Hindlimb muscle (tissue), 1 donor: Measurements from ENCODE around the gene NSF. TPM values are rescaled to one million over a fixed set of nuclear protein-coding genes. Genes with fewer than 3 reads are reported as not detected.
A peak's percentile ranks its signal among the peaks of the same experiment; 100 is the strongest.
"Not testable (repeated sequence)": the region's sequence is repeated elsewhere in the genome, so short reads cannot be mapped to it uniquely, and the experiment has no call there.

Experiments used
- DNase-seq: peaks from one replicate; pipeline ENCODE4 v3.0.0-alpha.2; 2013
- polyA plus RNA-seq: library from polyadenylated mRNA; unstranded; fragments of 120-200 nt; gene quantifications from one replicate; pipeline ENCODE4 v1.2.1, GENCODE V29; 2013; ENCODE audit not compliant: insufficient read length

Gene NSF
- polyA plus RNA-seq, 1 donor, result 17.3 TPM

DNA sequence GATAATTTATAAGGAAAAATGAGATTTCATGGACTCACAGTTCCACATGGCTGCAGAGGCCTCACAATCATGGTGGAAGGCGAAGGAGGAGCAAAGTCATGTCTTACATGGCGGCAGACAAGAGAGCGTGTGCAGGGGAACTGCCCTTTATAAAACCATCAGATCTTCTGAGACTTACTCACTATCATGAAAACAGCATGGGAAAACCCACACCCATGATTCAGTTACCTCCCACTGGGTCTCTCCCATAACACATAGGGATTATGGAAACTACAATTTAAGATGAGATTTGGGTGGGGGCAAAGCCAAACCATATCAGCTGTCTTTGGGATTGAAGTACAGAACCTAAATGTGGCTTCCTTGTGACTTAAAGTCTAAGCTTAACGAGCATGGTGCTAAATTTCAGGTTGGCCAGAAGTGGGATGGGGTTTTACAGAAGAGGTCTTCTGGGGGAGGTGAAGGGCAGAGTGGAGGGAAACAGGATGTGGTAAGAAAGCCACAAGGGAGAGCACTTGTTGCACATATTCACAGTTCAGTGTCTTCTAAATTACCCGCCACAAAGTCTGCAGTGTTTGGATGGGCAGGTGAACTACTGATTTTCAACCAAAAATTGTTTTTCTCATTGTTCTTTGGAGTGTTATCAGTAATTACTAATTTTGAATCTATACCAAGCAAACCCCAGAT lies 38.4 kb downstream of the NSF start:
- DNase-seq, result not testable (repeated sequence)

GRCh38 chr17:46632146-46632545 lies 41.7 kb downstream of the NSF start:
- not testable (repeated sequence) for DNase-seq

DNA sequence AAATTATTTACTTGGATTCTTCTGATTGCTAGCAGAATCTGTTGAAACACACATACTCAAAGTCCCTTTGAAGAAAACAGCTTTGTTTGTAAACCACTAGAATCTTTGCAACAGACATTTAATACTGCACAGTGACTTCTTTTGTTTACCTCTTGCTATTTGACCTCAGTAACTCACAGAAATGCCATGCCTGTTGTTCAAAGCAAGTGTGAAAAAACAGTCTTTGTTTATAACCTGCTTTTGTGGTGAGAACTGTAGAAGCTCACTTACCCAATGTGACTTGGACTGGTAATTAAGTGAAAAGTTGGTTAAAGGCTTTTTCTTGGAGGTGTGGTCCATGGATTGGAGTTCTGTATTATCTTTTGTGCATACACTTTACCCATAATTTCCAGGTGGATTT lies 44.4 kb downstream of the NSF start:
- DNase-seq, result not testable (repeated sequence)

DNA sequence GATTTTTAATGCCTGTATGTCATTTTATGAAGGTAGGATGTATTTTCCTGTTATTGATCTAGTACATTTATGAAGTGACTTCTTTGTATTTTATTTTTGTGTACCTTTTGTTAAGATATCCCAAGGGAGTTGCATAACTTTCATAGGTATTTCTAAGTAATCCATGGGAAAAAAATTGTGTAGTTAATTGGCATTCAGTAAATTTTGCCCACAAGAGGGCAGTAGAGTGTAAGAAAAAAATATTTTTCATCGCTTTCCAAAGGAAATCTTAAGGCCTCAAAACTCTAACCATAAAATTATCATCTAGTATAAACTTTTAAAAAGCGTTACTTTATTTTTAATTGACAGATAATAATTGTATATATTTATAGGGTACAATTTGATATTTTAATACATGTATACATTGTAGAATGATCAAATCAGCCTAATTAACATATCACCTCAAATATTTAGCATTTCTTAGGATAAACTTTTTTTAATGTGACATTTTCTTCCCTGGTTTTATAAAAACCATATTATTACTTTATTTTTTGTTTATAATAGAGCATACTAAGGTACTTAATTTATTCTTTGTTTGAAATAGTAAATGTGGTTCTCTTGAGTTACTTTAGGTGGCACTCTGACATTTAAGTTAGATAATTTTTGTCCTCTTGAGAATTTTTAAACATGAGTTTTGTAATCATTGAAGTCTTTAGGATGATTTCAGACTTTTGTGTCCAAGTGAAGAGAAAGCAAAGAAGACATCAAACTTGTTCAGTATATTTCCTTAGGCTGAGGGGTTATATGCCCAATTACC lies 51.6 kb downstream of the NSF start:
- DNase-seq, result not testable (repeated sequence)

- not testable (repeated sequence) for DNase-seq
These were observed 56.8 kb downstream of the NSF start for GRCh38 chr17:46647251-46647650.

GRCh38 chr17:46647688-46648278 lies 57.3 kb downstream of the NSF start:
- DNase-seq, result not testable (repeated sequence)

DNA sequence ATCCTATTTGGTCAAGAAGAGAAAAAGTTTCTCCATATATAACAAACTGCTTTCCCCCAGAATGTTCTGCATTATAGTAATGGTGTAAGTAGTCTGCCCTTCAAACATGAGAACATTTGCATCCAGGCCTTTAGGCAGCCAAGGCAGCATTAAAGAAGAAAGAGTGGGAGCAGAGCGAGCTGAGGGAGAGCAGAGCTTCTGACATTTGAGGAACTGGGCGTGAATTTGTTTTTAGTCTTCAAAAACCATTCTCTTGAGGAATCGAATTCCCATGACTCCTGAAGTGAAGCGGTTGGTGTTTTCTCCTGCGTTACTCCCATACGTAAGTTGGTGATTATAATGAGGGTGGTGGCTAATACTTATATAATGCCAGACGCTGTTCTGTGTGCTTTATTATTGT lies 58.8 kb downstream of the NSF start:
- DNase-seq, result not testable (repeated sequence)

- DNase-seq, result not testable (repeated sequence)
These were observed 61.7 kb downstream of the NSF start for GRCh38 chr17:46652024-46652643.

DNA sequence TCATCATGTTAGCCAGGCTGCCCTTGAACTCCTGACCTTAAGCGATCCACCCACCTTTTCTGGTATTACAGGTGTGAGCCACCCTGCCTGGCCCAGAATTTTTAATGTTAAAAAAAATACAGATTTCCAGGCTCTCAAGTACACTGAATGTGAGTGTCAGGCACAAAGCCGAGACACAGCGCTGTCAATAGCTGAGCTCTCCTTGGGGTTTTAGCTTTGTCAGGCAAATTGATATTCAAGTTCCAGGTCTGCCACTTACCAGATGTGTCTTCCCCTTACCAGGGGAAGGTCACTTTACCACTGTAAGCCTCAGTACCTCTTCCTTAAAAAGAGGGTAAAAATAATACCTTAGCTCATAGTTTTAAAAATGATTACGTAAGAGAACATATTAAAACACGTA lies 67.8 kb downstream of the NSF start:
- DNase-seq, result not testable (repeated sequence)

DNA sequence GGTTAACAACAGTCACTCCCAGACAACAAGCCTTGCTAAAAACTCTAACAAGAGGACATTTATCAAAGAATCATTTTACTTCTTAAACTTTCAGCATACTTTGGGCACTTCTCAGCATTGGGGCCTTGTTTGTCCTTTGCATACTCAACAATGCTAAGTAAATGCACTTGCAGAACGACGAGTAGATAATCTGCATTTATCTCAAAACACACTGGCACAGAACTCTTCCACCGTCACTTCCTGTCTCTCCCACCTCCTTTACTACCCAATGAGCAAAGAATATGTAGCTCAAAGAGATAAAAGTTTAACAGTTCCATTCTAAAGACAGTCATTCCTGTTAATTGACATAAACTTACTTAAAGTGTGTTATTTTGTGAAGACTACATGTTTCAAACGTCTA lies 69.2 kb downstream of the NSF start:
- not testable (repeated sequence) for DNase-seq

DNA sequence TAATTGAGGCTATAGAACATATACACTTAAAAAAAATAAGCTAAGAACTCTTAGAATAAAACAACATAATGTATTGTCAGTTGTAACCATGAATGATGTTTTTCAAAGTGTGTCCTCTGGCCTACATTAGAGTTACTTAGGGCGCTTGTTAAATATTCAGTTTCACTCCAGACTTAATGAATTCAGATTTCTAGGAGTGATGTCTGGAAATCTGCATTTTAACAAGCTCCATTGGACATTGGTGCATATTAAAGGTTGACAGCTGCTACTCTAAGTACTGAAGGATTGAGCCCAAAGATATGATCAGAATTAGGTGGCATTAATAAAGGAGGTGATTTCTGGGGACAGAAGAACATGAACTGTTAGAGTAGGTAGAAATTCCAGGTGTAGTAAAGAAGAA lies 72.7 kb downstream of the NSF start:
- not testable (repeated sequence) for DNase-seq

GRCh38 chr17:46663552-46663951 lies 73.1 kb downstream of the NSF start:
- DNase-seq, result not testable (repeated sequence)

GRCh38 chr17:46665969-46666368 lies 75.5 kb downstream of the NSF start:
- DNase-seq, result not testable (repeated sequence)

- DNase-seq, result not testable (repeated sequence)
These were observed 80.3 kb downstream of the NSF start for GRCh38 chr17:46670789-46671188.

GRCh38 chr17:46672777-46673176 lies 82.3 kb downstream of the NSF start:
- DNase-seq, result not testable (repeated sequence)

DNA sequence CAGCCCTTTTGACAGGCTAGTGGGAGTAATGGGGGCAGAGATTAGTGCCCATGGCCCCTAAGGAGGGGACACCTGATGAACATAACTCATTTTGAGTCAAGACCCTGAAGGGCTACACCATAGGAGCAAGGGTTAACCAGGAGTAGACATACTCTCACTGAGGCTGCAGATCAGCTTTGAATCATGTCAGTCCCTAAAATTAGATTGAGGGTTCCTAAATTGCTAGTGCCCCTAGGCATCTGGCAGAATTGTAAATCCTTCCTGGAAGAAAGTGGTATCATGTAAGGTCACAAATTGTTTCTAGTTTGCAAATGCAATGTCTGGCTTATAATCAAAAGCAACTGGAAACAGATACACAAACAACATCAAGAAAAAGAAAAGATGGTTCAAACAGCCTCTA lies 87.3 kb downstream of the NSF start:
- DNase-seq, result not testable (repeated sequence)

GRCh38 chr17:46683653-46684052 lies 93.2 kb downstream of the NSF start:
- not testable (repeated sequence) for DNase-seq

DNA sequence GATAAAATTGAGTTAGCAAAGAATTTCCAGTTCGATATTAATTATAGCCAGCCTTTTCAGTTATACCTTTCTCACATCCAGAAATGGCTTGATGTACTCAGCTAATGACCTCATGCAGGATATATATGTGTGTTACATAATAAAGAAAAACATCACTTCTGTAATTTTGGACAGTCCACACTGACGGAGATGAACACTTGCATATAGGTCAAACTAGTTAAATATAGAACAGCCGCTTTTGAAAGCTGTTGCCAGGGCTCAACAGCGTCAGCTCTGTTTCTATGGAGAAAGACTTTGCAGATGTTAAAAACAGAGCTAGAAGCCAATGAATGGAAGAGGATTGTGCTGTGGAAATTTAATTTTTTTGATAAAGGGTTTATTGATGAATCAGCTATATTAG lies 94.8 kb downstream of the NSF start:
- peak; percentile 12 for DNase-seq

DNA sequence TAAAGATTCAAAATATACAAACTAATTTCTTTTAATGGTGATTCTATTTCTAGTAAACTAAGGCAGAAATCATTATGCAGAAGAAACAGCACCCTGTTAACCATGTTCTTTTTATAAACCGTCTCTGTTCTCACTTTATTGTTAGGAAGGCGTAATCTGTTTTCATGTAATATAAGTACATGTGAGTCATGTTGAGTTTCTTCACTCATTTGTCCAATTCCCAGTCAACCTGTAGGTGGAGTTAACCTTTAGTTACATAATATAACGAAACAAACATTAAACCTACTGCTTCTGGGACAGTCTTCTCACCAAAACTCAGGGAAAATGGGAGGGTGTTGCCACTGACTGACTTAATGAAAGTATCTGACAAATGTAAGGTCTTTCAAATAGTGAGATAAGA lies 101.7 kb downstream of the NSF start:
- not testable (repeated sequence) for DNase-seq

DNA sequence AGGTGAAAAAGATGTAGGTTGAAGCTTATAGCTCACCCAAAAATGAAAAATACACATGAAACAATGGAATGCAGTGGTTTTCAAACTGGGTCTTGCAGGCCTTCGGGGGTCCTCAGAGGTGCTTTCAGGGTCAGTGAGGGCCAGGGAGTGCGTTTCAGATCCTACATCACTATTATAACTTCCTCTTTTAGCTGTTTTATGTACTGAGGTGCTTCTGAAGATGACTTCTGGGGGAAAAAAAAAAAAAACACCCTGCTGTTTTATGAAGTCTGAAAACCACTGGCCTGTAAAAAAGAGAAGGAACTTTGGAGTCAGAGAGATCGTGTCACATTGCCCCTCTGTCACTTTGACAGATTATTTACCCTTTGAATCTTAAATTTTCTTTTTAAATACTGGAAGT lies 102.8 kb downstream of the NSF start:
- not testable (repeated sequence) for DNase-seq

DNA sequence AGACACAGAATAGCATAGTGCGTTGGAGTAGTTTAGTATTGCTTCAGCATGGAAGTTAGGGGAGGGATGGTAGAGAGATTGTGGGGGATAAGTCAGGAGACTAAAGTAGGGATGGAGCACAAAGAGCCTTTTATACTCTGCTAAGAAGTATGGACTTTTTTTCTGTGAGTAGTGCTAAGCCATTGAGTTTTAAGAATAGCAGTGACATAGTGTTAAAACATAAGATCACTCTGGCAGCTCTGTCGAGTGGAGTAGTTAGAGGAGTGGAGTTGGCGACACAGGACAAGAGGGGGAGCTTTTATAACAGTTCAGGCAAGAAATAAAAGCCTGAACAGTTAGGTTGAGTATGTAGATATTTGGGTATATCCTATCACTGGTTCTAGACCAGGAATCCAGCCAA lies 106.1 kb downstream of the NSF start:
- DNase-seq, result not testable (repeated sequence)

GRCh38 chr17:46699014-46699413 lies 108.5 kb downstream of the NSF start:
- not testable (repeated sequence) for DNase-seq

- no peak for DNase-seq
These were observed 127.5 kb downstream of the NSF start for GRCh38 chr17:46717999-46718398.
